ENCODE data around the gene PLPP4. TPM values are rescaled to one million over a fixed set of nuclear protein-coding genes. Genes with fewer than 3 reads are reported as not detected.
A peak's percentile ranks its signal among the peaks of the same experiment; 100 is the strongest.

PLPP4 gene
- total RNA-seq (under 1 TPM in 1 of 2 donors, not detected in 1; 0.18 TPM), polyA plus RNA-seq (under 1 TPM in 1 of 2 donors, not detected in 1; 0.51 TPM)
- long read RNA-seq, donor 1: 0 reads
- long read RNA-seq, donor 2: 0 reads
- long read RNA-seq, donor 3: 0 reads
- long read RNA-seq, donor 4: 0 reads
- long read RNA-seq, donor 5: 0 reads

DNA sequence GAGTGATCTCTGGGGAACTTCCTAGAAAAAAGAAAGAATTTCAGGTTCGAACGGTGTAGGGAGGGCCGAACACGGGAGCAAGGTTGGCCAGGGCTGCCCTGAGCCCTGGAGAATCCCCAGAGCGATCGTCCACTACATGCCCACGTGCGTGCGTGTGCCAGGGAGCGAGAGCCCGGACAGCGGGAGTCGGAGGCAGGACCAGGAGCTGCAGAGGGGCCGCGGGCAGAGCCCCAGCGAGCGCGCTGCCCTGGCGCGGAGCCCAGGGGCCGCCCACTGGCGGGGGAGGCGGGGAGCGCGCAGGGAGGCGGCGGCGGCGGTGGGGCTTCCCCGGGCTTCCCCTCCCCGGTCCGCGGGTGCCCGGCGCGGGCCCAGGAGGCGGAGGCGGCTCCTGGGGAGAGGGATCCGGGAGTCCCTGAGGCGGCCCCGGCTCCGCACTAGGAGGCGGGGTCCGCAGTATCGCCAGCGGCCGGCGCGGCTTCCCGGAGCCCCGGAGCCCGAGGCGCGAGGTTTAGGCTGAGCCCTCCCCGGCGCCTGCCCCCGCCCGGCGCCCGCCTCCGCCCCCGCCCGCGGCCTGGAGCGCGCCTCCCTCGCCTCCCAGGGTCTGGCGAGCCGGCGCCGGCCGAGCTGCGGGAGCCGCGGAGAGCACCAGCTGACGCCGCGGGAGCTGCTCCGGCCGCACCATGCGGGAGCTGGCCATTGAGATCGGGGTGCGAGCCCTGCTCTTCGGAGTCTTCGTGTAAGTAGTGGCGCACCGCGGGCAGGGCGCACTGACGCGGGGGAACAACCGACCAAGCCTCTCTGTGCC, at the start of gene PLPP4:
Gene PLPP4 (plus strand): TSS at position 602 of the 805 bp plus-strand sequence. CDS start 79 bp downstream, at position 681.
- TF ChIP-seq, protein P1, sequence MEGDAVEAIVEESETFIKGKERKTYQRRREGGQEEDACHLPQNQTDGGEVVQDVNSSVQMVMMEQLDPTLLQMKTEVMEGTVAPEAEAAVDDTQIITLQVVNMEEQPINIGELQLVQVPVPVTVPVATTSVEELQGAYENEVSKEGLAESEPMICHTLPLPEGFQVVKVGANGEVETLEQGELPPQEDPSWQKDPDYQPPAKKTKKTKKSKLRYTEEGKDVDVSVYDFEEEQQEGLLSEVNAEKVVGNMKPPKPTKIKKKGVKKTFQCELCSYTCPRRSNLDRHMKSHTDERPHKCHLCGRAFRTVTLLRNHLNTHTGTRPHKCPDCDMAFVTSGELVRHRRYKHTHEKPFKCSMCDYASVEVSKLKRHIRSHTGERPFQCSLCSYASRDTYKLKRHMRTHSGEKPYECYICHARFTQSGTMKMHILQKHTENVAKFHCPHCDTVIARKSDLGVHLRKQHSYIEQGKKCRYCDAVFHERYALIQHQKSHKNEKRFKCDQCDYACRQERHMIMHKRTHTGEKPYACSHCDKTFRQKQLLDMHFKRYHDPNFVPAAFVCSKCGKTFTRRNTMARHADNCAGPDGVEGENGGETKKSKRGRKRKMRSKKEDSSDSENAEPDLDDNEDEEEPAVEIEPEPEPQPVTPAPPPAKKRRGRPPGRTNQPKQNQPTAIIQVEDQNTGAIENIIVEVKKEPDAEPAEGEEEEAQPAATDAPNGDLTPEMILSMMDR (IDR thresholded peaks at IDR 0.05; ENCODE audit: control extremely low read depth, extremely low read depth): no peak
- Histone ChIP-seq H3K9me3 (ENCODE audit: control insufficient read depth in 4 of 4, insufficient read depth in 3 of 4, low read length in 3 of 4) (peaks cover 0 to 2% (median 0%) of the 10 kb centered on the region in 4 donors), H3K4me3 (peak within 1 kb of the TSS; percentile 34), H3K36me3 (ENCODE audit: control insufficient read depth in 4 of 4, insufficient read depth in 4 of 4, low read length in 4 of 4) (no peaks in the 10 kb centered on the region), H3K4me1 (ENCODE audit: control insufficient read depth in 5 of 5, insufficient read depth in 5 of 5, low read length in 5 of 5) (peaks cover 0 to 8% (median 0%) of the 10 kb centered on the region in 5 donors), H3K27me3 (ENCODE audit: control insufficient read depth in 3 of 3, insufficient read depth in 3 of 3, low read length in 2 of 3) (peaks cover 7 to 76% (median 44%) of the 10 kb centered on the region in 3 donors), H3K27ac (ENCODE audit: low read depth in 1 of 2, low read length in 1 of 2) (no peak within 1 kb of the TSS), H3K9ac (ENCODE audit: insufficient read depth in 1 of 2, low read length in 2 of 2) (no peak within 1 kb of the TSS)
- DNase-seq: peak; percentile 61 to 69 (median 66)
- ATAC-seq (ENCODE audit: insufficient read depth, low FRiP score): no peak
- 1% methylated on average over 51 to 91 of the region's 92 CpGs for WGBS, 2 donors

- TF ChIP-seq, protein P1 (IDR thresholded peaks at IDR 0.05; ENCODE audit: control extremely low read depth, extremely low read depth): no peak
- Histone ChIP-seq H3K9me3 (ENCODE audit: control insufficient read depth in 4 of 4, insufficient read depth in 3 of 4, low read length in 3 of 4) (peaks cover 0 to 2% (median 0%) of the 10 kb centered on the region in 4 donors), H3K4me1 (ENCODE audit: control insufficient read depth in 5 of 5, insufficient read depth in 5 of 5, low read length in 5 of 5) (no peaks in the 10 kb centered on the region), H3K9ac (ENCODE audit: insufficient read depth in 1 of 2, low read length in 2 of 2) (no peak overlapping the region), H3K27me3 (ENCODE audit: control insufficient read depth in 3 of 3, insufficient read depth in 3 of 3, low read length in 2 of 3) (no peaks in the 10 kb centered on the region), H3K27ac (ENCODE audit: low read depth in 1 of 2, low read length in 1 of 2) (no peak overlapping the region), H3K4me3 (no peak overlapping the region), H3K36me3 (ENCODE audit: control insufficient read depth in 4 of 4, insufficient read depth in 4 of 4, low read length in 4 of 4) (no peaks in the 10 kb centered on the region)
- no peak for ATAC-seq (ENCODE audit: insufficient read depth, low FRiP score)
- WGBS, 2 donors: 78 to 79% methylated on average over 4 of the region's 4 CpGs
- DNase-seq: no peak
Measured at GRCh38 chr10:120409816-120410215, 47.2 kb upstream of the PLPP4 start.

- Histone ChIP-seq H3K36me3 (ENCODE audit: control insufficient read depth in 4 of 4, insufficient read depth in 4 of 4, low read length in 4 of 4) (no peaks in the 10 kb centered on the region), H3K27me3 (ENCODE audit: control insufficient read depth in 3 of 3, insufficient read depth in 3 of 3, low read length in 2 of 3) (no peaks in the 10 kb centered on the region), H3K27ac (ENCODE audit: low read depth in 1 of 2, low read length in 1 of 2) (no peak overlapping the region), H3K9me3 (ENCODE audit: control insufficient read depth in 4 of 4, insufficient read depth in 3 of 4, low read length in 3 of 4) (no peaks in the 10 kb centered on the region), H3K9ac (ENCODE audit: insufficient read depth in 1 of 2, low read length in 2 of 2) (no peak overlapping the region), H3K4me3 (no peak overlapping the region), H3K4me1 (ENCODE audit: control insufficient read depth in 5 of 5, insufficient read depth in 5 of 5, low read length in 5 of 5) (no peaks in the 10 kb centered on the region)
- WGBS, 2 donors: 64 to 87% methylated on average over 3 of the region's 3 CpGs
- DNase-seq (no peak), ATAC-seq (ENCODE audit: insufficient read depth, low FRiP score) (no peak)
- TF ChIP-seq, protein P1 (IDR thresholded peaks at IDR 0.05; ENCODE audit: control extremely low read depth, extremely low read depth): no peak
Measured at GRCh38 chr10:120414946-120415345, 42.1 kb upstream of the PLPP4 start.
